Transverse colon (tissue), 4 donors: ENCODE data around the gene MGAT3.

ENCODE experiments used
- EP300 ChIP-seq: sonication (generic); formaldehyde crosslinking; IDR thresholded peaks from one replicate; pipeline ENCODE4 v1.6.1; 2017; ENCODE audit warnings: antibody characterized with exemption, low read depth
- POLR2AphosphoS5 ChIP-seq, 3 donors: sonication (generic); formaldehyde crosslinking; IDR thresholded peaks; one replicate each; pipeline ENCODE4 v1.6.1; 2016; ENCODE audit warnings: antibody characterized with exemption in 3 of 3
- TF ChIP-seq, protein P1 (sequence below), 5 experiments: fragments of 200-600 bp in 3 of 5; fragments of 450-650 bp in 2 of 5; sonication (generic) in 3 of 5; IDR thresholded peaks; 1 replicate in 2 of 5; 2 replicates in 3 of 5; pipeline ENCODE4 v1.5.1; 2016 to 2017; ENCODE audit warnings: antibody characterized with exemption in 5 of 5, inconsistent platforms in 3 of 5, mild to moderate bottlenecking in 2 of 5, moderate library complexity in 1 of 5

DNA sequence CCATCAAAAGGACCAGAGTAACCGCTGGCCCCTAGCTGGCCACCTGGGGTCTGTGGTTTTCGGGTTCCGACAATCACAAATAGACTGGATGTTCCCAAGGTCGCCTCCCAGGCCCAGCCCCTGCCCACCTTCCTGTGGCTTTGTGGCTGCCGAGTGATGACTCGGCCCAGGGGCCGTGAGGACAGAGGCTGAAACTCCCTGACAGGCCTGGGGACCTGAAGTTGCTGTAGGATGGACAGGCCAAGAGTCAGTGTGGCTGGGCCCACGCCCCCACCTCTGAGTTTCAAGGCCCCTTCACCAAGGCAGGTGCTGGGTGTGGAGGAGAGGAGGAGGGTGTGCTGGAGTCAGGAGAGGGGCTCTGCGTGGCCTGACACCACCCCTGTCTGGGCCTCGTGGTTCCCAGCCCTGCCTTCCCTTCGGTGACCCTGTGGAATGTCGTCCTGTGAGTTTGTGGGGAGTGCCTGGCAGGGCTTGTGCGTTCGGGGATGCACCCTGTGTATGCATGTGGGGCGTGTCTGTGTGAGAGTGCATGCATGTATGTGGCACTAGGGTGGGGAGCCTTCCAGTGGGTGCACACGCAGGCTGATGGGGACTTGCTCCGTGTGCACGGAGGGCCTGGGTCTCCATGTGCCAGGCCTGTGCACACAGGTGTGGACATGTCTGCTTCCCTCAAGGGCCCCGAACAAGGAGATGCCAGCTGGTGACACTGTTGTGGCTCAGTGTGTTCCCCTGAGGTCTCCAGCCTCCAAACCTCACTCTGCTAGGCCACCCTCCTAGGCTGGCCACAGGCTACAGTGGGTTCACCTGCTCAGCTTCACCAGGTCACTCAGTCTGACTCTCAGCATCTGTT, 8.4 kb upstream of the MGAT3 start:
- TF ChIP-seq, protein P1, sequence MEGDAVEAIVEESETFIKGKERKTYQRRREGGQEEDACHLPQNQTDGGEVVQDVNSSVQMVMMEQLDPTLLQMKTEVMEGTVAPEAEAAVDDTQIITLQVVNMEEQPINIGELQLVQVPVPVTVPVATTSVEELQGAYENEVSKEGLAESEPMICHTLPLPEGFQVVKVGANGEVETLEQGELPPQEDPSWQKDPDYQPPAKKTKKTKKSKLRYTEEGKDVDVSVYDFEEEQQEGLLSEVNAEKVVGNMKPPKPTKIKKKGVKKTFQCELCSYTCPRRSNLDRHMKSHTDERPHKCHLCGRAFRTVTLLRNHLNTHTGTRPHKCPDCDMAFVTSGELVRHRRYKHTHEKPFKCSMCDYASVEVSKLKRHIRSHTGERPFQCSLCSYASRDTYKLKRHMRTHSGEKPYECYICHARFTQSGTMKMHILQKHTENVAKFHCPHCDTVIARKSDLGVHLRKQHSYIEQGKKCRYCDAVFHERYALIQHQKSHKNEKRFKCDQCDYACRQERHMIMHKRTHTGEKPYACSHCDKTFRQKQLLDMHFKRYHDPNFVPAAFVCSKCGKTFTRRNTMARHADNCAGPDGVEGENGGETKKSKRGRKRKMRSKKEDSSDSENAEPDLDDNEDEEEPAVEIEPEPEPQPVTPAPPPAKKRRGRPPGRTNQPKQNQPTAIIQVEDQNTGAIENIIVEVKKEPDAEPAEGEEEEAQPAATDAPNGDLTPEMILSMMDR (IDR thresholded peaks at IDR 0.05), result no peak
- no peak for TF ChIP-seq POLR2AphosphoS5 (IDR thresholded peaks at IDR 0.05)
- TF ChIP-seq EP300, result no peak
